CD4-positive, alpha-beta T cell treated with Interleukin-2 at 100 ng/mL for 4 hours (primary cell): ENCODE results near the gene IPO4.

ENCODE experiments used
- DNase-seq: peaks from one replicate; pipeline ENCODE4 v3.0.0-alpha.2; 2020; ENCODE audit warnings: low spot score

IPO4 gene

DNA sequence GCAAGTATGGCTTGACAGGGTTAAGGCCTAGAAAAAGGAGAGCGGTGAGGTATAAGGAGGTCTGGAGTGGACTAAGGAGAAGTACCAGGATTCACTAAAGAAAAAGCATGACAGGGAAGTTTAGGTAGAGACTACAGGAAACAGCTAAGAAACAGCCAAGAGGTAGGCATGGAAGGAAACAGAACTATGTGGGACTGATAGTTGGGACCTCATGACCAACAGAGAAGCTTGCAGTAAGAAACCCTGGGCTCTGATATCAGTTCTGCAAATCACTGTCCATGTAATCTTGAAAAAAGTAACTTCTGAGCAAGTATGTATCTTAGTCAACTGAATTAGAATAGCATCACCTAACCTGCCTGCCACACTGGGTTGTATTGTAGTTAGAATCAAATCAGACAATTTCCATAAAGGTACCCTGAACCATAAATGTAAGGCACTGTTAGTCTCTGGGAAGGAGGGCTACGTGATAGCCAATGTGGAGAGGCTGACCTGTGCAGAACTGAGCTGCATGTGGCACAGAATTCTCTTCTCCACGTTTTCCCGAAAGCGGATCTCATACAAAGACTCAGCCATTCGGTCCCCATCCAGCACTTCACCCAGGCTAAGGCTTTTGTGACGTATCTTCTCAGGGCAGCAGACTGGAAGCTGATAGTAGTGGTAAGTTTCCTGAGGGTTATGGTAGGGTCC, 5.7 kb upstream of the IPO4 start:
- DNase-seq: no peak

- no peak for DNase-seq
Measured at GRCh38 chr14:24192933-24193332, 4.3 kb upstream of the IPO4 start.

DNA sequence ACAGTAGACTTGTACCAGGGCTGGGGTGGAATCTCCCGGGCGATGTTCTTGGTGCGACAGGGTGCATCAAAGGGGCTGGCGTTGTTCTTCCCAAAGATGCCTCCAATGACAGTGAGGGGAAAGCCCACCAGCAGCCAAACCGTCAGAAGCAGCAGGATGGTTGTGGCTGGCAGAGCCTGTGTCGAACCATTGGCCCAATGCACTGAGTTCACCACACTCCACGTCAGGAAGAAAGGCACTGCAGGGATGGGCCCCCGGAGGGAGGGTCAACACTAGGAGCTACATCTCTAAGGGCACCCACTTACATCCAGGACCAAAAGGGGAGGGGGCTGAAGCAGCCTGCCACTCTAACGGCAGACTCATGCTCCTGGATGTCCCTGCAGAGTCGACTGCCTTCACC, 1.8 kb upstream of the IPO4 start:
- DNase-seq: no peak

DNA sequence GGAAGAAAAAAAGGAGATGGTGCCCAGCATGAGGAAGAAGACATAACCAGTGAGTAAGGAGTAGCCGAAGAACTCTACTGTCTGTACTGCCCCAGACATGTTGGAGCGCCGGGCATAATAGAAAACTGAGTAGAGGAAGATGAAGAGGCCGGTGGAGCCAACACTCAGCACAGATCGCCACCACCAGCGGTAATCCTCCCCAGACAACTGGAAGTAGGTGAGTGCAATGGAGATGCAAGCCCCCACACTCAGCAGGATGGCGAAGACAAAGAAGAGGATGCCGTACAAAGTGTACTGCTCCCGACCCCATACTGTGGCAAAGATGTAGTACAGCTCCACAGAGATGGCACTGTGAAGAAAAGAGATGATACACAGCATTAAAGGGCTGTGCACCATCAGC, 844 bp upstream of the IPO4 start:
- no peak for DNase-seq

DNA sequence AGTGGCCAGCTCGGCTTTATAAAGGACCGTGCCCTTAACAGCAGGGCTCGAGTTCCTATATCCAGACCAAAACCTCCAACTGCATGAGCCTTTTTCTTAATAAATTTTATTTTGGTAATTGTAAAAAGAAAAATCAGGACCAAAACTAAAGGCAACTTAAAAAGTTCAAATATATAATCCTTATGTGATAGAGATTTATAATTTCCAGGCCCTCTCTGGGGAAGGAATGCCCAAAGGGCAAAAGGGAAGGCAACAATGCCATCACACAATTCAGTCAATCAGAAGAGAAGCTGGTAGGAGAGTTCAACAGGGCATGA, 401 bp upstream of the IPO4 start:
- DNase-seq: no peak

GRCh38 chr14:24187539-24187915, 1.1 kb downstream of the IPO4 start:
- no peak for DNase-seq

- DNase-seq: no peak
Measured at GRCh38 chr14:24186831-24187538, 1.6 kb downstream of the IPO4 start.

DNA sequence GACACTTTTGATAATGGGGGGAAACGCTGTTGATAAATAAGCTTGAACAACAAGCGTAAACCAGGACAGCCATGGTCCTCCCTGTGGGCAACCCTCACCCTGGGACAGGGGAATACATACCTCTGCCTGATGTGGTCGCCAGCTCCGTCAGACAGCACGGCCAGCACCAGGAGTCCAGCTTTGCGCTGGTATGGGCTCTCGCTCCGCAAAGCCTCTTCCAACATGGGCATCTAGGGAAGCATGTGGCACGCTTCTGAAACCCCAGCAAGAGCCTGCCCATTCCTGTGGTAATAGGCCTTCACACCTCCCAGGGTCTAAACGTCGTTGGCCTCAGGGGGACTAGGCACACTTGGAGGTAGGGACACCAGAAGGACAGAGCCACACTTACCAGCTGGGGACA, 2.9 kb downstream of the IPO4 start:
- DNase-seq: no peak

DNA sequence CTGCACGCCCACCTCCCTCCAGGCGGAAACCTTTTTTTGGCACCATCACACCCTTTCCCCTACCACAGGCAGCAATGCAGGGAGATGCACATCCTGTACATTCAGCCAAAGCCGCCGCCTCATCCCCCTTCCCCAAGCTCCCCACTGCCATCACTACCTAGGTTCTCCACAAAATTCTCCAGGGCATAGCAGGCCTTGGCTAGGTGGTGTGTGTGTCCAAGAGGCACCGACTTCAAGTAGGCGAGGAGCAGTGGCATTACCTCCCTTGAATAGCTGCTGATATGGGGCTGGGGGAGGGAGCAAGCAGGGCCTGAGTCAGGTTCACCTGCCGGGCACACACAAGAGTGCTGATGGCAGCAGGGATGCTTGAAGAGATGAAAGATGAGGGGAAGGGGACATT, 3.6 kb downstream of the IPO4 start:
- no peak for DNase-seq

DNA sequence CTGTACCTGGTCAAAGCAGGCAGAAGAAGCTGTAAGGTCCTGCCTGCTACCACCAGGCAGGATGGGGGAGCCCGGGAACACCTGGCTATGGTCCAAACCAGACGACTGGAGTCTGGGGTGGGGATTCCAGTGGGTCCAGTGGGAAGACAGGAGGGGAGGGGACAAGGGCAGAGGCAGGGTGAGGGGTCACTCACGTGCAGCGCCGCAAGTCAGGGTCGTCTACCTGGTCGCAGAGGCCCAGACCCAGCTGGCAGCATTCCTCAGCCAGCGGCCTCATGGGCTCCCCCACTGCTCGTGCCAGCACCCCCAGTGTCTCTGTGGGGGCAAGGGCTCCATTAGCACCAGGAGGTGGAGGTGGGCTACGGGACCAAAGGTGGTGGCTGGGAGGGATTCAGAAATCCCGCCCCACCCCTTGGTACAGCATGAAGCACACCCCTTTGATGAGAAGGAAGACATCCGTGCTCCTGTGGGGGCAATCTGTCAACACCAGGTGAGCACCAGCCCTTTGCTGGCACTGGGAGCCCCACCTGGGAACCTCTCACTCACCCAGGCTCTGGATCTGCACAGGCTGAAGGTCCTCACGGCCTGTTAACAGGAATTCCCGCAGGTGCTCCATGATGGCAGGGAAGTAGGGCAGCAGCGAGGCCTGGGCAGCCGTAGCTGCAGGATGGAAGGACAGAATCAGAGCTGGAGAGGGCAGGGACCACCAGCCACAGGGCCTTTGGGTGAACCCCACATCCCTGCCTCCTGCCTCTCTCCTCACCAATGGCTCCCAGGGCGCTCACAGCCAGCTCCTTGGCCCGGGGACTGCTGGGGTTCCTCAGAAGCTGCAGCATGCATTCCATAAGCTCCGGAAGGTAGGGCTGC, 4.3 kb downstream of the IPO4 start:
- DNase-seq: no peak

GRCh38 chr14:24183014-24183481, 5.6 kb downstream of the IPO4 start:
- no peak for DNase-seq

DNA sequence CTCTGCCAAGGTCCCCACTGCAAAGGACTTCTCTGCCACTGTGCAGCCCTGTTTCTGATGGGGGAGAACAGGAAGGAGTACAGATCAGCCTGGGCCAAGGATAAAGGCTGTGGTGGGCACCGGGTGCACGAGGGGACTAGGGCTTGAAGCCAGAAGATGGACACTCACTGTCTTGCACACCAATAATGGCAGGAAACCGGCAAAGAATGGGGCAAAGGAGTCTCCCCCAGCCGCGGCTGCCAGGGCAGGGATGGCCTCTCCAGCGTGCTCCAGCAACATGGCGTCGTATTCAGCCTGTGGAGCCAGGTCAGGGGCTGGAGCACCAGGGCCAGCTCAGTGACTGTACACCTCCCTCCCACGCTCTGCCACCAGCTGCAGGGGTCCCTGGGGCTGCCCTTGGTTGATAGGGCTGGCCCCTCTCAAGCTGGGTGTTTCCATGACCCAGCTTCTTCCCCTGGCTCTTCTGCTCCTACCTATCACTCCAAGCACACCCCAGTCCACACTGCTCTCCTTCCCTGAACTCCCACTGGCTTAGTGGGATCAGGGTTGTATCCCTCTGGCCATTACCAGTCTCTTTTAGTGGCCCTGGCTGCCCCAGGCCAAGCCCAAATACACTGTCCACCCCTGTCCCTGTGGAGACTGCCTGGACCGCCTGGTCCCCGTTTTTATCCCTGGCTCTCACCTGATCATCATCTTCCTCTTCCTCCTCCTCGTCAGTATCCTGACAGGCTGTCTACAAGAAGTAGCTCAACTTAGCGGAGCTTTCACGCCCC, 6.3 kb downstream of the IPO4 start:
- DNase-seq: no peak

DNA sequence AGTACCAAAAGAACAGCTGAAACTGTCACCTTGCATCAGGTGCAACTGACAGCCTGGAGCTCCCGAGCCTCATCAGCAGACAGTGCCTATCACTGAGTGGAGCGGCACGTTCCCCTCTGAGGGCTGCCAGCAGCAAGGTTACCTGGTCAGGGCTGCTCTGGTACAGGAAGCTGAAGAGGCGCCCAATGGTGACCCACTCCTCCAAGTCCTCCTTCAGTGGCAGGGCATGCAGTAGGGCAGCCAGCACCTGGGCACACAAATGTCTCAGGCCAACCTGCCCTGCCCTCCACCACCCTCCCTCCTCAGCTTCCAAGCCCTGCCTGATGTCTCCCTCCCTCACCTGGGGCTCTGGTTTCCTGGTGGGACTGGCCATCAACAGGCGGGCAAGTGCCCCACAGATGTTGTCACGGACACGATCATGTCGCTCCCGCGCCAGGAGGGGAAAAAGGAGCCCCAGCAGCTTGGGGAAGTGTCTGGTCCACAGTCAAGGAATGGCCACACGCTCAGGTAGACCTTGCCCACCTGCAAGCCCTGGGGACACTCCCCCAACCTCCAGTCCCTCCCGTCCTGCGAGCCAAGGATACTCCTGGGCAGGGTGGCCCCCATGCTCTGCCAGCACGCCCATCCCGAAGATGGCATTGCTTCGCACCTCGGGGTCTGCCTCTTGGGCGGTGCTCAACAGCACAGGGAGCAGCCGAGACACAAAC, 7.1 kb downstream of the IPO4 start:
- no peak for DNase-seq

DNA sequence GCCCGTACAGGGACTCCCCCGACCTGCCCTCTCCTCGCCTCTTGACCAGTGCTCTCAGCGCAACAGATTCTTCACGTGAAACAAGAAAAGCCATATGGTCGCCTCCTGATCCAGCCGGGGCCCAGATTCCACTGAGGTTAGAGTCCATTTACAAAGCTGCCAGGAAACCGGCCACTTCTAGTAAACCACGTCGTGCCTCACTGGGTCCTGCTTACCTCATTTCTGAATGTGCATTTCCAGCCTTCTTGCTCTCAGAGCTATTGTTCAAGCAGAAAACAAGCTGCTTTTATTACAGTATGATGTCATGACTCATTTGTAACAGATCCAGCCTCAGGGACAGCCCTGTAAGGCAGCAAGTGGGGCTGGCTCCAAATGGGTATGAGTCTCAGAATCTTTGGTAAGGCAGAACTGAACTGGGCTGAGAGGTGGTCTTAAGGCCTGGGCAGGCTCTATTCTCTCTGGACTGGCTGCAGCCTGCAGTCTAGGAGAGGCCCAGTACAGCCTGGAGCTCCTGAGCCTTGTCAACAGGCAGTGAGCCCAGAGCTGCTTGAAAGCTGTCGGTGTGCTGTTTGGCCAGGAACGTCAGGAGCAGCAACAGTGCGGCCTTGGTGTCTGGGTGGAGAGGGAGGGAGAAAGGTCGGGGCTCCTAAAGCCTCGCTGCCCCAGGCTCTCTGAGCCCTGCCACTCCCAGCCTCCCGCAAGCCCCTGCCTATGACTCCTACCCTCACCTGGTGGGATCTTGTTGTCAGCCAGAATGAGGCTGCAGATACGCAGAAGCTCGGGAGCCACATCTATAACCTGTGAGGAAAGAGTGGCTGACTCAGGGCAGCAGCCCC, 8.4 kb downstream of the IPO4 start:
- no peak for DNase-seq

DNA sequence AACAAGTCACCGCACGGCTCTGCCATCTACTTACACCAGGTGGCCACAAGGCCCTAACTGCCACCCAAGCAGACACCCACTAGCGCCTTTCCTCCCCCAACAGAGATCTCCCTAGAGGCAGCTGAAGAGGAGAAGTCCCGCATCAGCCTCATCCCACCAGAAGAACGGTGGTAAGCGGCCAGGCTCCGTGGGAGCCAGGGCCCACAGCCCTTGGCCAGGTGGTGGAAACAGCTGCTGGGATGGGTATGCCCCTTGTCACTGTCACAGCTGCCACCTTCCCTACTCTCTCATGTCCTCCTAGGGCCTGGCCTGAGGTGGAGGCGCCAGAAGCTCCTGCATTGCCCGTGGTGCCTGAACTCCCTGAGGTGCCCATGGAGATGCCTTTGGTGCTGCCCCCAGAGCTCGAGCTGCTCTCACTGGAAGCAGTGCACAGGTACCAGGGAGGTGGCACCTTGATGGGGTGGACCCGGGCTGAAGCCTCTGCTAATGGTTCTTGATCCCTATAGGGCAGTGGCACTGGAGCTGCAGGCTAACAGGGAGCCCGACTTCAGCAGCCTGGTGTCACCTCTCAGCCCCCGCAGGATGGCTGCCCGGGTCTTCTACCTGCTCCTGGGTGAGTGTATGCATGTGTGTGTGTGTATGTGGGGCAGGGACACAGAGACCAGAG, 9.2 kb downstream of the IPO4 start:
- no peak for DNase-seq

DNA sequence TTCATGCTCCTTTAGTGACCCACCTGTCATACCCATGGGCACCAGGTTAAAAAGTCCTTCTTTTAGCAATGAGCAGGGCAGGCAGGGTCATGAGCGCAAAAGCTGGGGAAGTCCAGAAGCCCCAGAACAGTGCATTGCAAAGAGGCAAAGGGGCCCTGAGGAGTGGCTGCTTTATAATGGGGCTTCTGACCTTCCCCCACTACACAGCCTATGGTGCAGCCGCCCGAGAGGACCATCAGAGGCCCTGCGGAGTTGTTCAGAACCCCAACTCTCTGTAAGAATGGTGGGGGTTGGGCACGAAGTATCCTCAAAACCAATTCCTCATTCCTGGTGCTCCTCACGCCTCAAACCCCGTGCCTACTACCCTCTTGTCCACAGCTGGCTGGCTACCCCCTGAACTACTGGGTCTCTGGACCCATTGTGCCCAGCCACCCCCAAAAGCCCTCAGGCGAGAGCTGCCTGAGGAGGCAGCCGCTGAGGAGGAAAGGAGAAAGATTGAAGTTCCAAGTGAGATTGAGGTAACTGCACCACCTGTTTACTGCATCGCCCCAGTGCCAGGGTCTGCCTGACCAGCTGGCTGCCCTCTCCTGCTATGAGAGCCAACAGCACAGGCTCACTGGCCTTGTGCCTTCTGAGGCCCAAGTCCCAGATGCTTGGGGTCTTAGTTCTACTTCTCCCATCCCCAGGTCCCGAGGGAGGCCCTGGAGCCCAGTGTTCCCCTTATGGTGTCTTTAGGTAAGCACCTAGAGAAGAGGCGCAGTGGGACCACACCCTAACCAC, 10.0 kb downstream of the IPO4 start:
- no peak for DNase-seq

DNA sequence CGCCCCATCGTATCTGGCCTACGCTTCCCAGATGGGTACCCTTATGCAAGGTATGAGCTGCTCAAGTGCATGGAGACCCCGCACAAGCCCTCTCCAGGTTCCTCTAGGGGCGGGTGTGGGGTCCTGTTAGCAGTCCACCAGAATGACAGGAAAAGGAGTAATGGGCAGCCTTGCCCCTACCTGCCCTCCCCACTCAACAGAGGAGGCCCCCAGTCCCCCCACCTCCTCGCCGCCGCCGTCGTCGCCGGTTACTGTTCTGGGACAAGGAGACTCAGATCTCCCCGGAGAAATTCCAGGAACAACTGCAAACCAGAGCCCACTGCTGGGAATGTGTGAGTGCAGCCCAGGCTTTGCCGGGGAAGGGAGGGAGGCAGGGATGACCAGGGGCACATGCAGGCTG, 10.7 kb downstream of the IPO4 start:
- DNase-seq: no peak

- no peak for DNase-seq
Measured at GRCh38 chr14:24177041-24177825, 11.4 kb downstream of the IPO4 start.

DNA sequence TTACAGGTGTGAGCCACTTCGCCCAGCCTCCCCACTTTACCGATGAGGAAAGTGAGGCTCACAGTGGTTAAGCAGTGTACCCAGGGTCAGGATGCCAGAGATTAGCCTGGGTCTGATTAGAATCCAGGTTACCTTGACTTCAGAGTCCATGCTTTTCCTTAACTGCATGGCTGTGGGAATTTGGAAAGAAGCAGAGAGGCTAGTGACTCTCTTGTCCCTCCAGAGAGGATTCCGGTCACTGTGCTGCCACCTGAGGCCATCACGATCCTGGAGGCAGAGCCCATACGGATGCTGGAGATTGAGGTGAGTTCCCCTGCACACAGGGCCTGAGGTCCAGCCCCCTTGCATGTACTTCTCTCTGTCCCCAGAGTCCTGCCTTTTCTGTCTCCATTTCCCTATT, 12.0 kb downstream of the IPO4 start:
- no peak for DNase-seq
